ENCODE results near the gene SMIM7.

- TF ChIP-seq POLR2A (IDR thresholded peaks at IDR 0.05) (no peak), CTCF (IDR thresholded peaks at IDR 0.05 in 4 of 5, conservative IDR thresholded peaks at IDR 0.05 in 1 of 5) (no peak)
Observed at GRCh38 chr19:16624236-16624635, 35.7 kb downstream of the SMIM7 start.
